NCI-H187 treated with DMSO at 0.1 percent for 48 hours (cell line): ENCODE results near the gene CHRNA7.
"Not testable (repeated sequence)": the region's sequence is repeated elsewhere in the genome, so short reads cannot be mapped to it uniquely, and the experiment has no call there.

Source experiments
- DNase-seq: peaks from one replicate; lab custom pipeline; 2025; lab: John Stamatoyannopoulos, UW

CHRNA7 gene

GRCh38 chr15:32193780-32194179 is 163.5 kb downstream of the CHRNA7 start:
- not testable (repeated sequence) for DNase-seq

GRCh38 chr15:32196206-32196605 is 165.9 kb downstream of the CHRNA7 start:
- not testable (repeated sequence) for DNase-seq

- DNase-seq: not testable (repeated sequence)
These were observed 168.6 kb downstream of the CHRNA7 start for GRCh38 chr15:32198938-32199337.

GRCh38 chr15:32209081-32209480 is 178.8 kb downstream of the CHRNA7 start:
- not testable (repeated sequence) for DNase-seq

- no peak for DNase-seq
These were observed 188.4 kb downstream of the CHRNA7 start for GRCh38 chr15:32218666-32219065.
